Hematopoietic multipotent progenitor cell treated with erythropoietin and hydrocortisone succinate and interleukin-3 and kit ligand, for 17 days (in vitro differentiated cells): ENCODE measurements around the gene KCNS3.

Experiments
- DNase-seq: peaks from one replicate; pipeline ENCODE4 v3.0.0-alpha.2; 2015; ENCODE audit warnings: low spot score

Gene KCNS3

DNA sequence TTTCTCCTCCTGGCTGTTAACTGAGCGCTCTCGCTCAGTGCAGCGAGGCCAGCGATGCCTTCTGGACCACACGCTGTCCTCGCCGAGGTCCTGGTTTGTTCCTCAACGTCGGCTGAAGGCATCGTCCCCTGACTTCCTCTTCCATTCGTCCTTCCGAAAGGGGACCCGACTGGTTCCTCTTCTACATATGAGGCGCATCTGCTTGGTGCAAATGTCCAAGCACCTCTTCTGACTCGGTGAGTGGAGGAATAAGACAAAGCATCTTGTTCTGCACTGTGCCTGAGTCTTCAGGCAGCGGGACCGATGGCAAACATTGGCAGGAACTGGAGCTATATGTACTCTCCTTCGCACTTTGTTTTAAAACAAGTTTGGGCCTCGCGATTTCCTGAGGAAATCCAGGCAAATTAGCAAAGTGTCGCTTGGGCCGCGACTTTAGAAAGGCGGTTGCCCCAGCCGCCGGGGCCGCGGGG is 621 bp upstream of the KCNS3 start:
- no peak for DNase-seq

GRCh38 chr2:17879137-17879912 is 858 bp downstream of the KCNS3 start:
- no peak for DNase-seq

- DNase-seq, result no peak
These were observed 1.4 kb downstream of the KCNS3 start for GRCh38 chr2:17879913-17880274.

DNA sequence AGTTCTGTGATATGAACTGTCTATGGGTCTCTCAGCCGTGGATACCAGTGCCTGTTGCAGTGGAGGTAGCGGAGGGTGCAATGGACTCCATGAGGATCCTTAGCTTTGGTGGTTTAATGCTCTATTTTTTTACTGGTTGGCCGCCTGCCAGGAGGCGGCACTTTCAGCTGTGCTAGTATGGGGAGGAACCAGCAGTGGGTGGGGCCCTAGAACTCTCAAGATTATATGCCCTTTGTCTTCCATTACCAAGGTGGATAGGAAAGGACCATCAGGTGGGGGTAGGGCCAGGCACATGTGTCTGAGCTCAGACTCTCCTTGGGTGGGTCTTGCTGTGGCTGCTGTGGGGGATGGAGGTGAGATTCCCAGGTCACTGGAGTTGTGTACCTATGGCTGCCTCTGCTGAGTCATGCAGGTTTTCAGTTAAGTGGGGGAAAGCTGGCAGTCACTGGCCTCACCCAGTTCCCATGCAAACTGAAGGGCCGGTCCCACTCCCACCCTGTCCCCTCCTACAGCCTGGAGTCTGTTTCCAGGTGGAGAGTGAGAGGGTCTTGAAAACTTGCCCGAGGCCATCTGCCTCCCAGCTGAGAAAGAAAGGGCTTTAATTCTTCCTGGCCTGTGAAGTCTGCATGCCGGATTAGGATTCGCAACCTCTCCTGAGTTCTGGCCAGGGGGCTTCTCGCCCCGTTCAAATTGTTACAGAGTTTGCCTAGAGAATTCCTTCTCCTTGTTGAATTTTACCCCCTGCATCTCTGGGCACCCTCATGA is 14.5 kb downstream of the KCNS3 start:
- DNase-seq, result no peak

DNA sequence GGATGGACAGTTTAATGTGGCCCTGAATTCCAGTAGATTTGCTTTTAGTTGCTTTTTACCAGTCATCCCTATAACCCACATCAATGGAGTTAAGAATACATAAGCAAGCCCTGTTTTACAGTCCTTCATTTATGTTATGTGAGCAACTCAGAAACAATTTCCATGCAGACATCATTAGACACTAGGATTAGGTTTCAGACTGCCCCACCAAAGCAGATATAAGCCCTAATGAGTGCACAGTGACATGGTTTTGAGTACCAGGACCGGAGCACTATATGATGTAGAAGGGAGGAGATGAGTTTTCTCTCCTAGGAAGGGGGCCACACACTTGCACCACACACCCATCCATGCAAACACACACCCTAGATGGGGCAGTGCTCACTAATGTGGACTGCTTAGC is 15.5 kb downstream of the KCNS3 start:
- no peak for DNase-seq

GRCh38 chr2:17894556-17894955 is 16.1 kb downstream of the KCNS3 start:
- DNase-seq, result no peak

DNA sequence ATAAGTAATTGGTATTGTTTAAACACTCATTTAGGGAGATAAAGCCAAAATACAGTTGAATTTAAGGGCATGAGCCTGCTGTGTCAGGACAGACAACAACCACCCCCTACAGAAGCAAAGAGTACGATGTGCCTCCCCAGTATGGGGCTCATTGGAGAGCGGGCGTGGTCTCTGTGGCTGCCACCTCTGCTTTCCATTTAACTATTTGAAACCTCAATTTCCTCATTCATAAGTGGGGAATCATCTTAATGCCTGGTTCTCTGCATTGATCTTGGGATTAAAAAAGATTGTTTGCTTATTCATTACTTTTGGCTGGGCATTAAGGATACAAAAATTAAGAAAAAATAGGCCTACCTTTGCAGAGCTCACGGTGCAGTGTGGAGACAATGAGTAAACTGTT is 21.4 kb downstream of the KCNS3 start:
- no peak for DNase-seq

GRCh38 chr2:17901246-17901645 is 22.8 kb downstream of the KCNS3 start:
- DNase-seq, result no peak

- no peak for DNase-seq
These were observed 32.5 kb downstream of the KCNS3 start for GRCh38 chr2:17910980-17911379.

DNA sequence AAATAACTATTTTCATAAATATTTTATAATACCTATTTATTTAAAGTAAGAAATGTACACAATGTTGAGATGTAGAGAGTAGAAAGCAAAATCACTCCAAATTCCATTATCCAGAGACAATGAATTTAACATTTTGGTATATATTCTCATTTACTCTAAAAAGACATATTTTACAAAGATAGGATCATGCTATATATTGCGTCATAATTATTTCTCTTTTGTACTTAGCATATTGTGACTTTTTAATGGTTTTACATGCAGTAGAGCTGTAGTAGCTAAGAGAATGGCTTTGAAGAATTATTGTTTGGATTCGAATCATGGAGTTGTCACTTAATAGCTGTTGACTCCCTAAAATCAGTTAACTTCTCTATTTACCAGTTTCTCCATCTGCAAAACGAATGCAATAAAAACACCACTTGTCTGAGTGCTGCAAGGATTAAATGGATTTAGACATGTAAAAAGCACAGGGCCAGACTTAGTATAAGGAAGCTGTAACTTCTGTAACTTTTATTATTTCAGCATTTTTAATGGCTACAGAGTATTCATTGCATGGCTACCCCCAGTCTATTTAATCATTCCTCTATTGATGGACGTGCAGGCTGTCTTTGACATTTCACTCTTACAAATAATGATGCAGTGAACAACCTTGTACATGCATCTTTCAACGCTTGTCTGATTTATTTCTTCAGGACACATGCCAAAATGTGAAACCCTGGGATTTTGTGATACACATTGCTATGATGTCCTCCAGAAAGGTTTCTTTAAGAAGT is 33.2 kb downstream of the KCNS3 start:
- no peak for DNase-seq

DNA sequence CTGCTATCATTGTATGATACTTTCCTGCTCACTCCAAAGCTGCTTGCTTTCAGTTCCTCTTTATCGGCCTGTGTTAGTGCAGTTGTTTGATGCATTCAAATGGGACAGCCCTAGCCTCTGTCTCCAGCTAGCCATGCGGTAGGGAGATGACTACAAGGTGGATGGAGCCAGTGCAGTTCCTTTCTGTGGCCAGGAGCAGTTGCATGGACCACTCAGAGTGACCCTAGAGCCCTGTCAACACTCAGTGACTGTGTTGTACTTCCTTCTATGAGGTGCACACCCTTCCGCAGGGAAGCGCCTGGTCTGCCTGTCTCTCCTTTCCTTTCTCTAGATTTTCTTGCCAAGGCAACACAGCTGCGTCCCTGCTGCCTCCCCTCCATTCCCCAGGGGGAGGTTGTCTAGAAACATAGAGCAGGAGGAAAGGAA is 33.8 kb downstream of the KCNS3 start:
- no peak for DNase-seq

DNA sequence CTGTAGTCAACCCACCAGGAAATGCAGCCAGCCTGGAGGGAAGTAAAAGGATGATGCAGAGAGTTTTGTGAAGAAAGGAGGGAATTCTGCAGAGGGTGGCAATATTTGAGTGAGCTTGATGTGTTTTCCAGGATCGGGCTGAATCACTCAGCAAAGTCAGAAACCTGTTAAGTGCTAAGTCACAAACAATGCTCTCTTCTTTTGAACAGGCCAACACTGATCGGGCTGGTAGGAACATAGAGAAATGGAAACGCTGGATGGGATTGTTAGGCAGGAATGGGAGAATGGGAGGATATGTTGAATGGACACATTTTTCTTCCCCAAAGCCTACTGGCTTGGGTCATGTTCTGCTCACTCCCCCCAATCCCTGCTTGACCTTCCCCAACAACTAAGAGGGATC is 36.6 kb downstream of the KCNS3 start:
- no peak for DNase-seq

- no peak for DNase-seq
These were observed 37.5 kb downstream of the KCNS3 start for GRCh38 chr2:17915811-17916518.

DNA sequence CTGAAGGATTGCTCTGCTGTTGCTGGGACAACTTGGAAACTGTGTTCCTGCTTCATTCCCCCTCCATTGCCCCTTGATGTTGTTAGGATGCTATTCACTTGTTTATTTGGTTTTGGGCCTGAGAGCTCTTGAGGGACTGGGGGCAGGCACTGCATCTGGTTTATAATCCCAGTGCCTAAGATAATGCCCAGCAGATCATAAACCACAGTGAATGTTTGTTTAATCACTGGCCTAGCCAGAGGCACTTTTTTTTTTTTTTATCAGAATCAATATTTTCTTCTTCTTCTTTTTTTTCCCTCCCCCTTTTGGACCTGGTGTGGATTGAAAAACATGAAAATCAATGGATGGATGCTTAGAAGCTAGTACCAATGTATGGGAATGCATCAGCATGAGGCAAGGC is 38.1 kb downstream of the KCNS3 start:
- no peak for DNase-seq

DNA sequence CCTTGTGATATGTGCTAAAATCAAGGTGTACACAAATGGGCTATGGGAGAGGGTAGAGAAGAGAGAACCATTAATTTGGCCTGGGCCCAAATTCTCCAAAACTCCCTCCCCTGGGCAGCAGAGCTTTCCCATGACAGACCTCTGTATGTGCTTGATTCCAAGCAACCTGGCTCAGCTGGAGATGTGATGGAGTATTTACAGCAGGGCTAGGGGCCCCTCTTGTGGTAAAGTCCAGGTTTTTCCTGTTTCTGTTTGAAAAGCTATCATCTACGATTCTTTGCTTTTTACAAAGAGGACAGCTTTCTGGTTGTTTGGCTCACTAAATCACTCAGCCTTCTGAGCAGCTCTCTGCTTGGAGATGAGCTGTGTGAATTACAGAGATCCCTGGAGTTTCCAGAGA is 40.3 kb downstream of the KCNS3 start:
- no peak for DNase-seq

- DNase-seq, result no peak
These were observed 52.3 kb downstream of the KCNS3 start for GRCh38 chr2:17930773-17931172.

- DNase-seq, result no peak
These were observed 54.8 kb downstream of the KCNS3 start for GRCh38 chr2:17933256-17933655.

DNA sequence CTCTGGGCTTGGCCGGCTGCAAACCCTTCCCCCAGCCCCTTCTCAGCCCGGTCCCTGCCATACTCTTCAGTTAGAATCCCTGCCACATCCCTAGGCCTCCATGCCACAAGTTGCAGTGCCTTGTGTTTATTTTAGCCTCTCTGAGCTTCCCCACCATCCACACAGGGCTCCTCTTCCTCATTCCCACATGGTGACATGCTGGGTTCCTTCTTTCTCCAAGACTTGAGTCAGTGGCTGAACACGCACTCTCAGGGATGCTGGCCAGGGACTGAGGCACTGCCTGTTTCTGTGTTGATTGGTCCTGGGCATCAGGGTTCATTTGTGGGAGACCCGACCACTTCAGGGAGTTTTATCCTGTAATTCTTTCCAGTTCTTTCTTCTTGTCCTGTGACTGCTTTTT is 56.3 kb downstream of the KCNS3 start:
- DNase-seq, result no peak

DNA sequence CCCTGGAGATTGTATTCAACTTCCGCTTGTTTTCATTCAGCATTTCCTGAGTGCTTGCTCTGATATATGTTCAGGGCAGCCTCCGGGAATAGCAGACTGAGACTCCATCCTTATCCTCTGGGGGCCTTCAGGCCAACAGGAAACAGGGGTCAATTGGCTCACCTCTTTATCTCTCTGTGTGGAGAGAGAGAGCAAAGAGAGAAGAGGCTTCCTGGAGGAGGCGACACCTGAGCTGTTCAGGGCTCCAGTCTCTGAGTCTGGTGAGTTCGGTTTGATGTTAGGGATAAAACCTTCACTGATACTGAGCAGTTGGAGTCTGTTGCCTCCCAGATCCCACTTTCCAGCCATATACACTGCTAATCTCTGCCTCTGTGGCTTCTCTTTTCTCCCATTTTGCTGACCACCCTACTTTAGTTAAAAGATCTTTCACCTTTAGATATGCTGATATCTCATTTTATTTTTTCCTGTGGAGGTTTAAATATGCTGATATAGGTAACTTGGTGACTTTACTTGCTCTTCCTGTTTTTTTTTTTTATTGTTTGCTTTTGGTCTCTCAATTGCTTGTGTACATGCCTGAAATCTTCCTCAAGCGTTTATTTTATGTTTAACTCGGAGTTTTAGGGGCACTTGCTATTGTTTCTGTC is 56.9 kb downstream of the KCNS3 start:
- DNase-seq, result no peak

DNA sequence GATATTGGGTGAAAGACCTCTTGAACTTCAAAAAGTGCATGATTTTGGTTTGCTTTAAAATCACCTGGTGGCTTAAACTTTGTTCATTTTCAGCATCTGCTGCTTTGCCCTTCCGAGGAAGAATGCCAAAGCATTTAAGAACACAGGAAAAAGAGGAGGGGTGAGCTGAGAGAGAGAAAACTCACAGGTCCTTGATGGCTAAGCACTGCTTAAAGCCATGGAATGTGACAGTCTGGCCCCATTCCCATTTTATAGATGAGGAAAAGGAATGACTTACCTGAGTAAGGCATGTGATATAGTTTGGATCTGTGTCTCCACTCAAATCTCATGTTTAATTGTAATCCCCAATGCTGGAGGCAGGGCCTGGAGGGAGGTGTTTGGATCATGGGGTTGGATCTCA is 58.1 kb downstream of the KCNS3 start:
- DNase-seq, result no peak

GRCh38 chr2:17940091-17940630 is 61.7 kb downstream of the KCNS3 start:
- DNase-seq, result no peak
